ENCODE measurements around the gene VAV2.

VAV2 gene

DNA sequence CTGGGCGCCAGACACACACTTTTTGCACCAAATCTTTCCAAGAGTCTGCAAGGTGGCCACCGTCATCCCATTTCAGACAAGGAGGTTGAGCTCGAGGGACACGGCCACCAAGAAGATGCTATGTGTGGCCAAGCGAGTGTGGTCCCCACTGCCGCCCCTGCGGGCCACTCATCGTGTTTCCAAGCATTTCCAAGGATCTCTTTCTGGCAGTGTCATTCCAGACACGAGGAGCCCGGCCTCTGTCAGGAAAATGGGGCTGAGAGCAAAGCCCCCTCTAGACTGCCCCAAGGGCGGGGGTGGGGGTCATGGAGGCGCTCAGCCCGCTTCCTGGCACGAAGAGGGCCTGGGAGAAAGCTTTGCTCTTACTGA is 10.6 kb downstream of the VAV2 start:
- H3K27ac ChIP-seq, result no peak overlapping the region
- TF ChIP-seq, protein P1, sequence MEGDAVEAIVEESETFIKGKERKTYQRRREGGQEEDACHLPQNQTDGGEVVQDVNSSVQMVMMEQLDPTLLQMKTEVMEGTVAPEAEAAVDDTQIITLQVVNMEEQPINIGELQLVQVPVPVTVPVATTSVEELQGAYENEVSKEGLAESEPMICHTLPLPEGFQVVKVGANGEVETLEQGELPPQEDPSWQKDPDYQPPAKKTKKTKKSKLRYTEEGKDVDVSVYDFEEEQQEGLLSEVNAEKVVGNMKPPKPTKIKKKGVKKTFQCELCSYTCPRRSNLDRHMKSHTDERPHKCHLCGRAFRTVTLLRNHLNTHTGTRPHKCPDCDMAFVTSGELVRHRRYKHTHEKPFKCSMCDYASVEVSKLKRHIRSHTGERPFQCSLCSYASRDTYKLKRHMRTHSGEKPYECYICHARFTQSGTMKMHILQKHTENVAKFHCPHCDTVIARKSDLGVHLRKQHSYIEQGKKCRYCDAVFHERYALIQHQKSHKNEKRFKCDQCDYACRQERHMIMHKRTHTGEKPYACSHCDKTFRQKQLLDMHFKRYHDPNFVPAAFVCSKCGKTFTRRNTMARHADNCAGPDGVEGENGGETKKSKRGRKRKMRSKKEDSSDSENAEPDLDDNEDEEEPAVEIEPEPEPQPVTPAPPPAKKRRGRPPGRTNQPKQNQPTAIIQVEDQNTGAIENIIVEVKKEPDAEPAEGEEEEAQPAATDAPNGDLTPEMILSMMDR (conservative IDR thresholded peaks at IDR 0.05), result no peak
- TF ChIP-seq ZFX (IDR thresholded peaks at IDR 0.05), result no peak

DNA sequence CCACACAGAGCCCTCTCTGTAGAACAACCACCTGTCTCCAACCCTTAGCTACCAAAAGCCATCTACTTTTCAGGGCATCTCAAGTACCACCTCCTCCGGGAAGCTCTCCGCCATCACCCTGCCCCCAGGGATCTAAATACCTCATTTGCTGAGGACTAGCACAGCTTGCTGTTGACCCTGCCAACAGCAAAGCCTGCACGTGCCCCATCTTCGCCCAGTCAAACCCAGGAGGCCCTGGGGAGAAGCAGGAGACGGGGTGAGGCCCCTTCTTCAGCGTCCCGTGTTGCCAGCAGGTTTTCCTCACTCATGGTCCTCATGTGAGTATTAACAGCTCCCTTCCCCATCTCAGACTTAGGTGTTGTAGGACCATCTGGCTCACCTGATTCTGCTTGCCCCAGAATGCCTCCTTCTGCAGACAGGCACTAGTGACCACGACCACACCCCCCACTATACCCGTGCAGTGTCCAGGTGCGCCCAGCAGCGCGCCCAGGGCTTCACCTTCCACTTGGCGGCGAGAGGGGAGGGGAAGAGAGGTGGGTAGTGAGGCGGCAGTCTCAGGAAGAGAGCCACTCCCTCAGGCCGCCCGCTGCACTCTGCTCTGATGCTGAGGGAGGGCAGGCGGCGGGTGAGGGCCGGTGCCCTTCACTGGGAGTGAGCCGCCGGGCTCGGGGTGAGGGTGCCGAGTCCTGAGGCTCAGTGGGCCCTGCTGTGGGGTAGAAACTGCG is 11.1 kb downstream of the VAV2 start:
- TF ChIP-seq, protein P1 (conservative IDR thresholded peaks at IDR 0.05), result no peak
- no peak for TF ChIP-seq ZFX (IDR thresholded peaks at IDR 0.05)
- H3K27ac ChIP-seq, result no peak overlapping the region

DNA sequence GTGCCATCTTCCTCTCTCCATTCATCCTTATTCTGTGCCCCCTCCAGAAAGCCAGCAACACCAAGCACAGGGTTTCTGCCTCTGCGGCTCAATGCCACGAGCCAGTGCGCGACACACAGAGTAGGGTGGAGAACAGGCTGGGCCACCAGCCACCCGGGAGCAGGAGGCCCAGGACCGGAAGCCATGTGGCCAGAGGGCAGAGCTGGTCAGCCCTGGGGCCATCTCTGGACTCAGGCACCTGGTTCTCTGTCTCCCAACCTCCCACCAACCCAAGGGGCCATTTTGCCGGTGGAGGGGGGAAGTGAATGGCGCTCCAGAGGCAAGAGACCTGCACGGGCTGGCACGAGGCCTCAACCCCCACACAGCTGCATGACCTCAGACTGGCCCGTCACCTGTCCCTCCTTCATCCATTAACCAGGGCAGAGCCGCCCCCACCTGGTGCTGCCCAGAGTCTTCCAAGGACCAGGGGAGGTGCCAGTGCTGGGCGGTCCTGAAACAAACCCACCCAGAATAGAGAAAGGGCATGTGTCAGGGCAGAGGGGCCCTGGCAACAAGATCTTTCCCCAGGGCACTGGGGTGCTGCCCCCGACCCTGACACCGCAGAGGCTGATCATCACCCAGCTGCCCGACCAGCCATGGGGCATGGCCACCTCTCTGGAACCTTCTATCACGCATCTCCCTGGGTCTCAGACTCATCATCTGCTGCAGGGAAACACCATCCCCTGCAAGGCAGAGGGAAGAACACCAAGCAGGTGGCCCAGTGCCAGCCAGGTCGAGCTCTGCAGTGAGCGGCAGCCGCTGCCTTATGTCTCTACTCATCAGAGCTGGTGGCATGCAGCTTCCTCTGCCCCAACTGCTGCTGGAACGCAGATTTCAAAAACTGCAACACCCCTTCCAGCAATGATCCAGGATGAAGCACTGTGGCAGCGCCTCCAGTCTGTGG is 11.9 kb downstream of the VAV2 start:
- TF ChIP-seq, protein P1 (conservative IDR thresholded peaks at IDR 0.05), result no peak
- no peak for TF ChIP-seq ZFX (IDR thresholded peaks at IDR 0.05)
- no peak overlapping the region for H3K27ac ChIP-seq

DNA sequence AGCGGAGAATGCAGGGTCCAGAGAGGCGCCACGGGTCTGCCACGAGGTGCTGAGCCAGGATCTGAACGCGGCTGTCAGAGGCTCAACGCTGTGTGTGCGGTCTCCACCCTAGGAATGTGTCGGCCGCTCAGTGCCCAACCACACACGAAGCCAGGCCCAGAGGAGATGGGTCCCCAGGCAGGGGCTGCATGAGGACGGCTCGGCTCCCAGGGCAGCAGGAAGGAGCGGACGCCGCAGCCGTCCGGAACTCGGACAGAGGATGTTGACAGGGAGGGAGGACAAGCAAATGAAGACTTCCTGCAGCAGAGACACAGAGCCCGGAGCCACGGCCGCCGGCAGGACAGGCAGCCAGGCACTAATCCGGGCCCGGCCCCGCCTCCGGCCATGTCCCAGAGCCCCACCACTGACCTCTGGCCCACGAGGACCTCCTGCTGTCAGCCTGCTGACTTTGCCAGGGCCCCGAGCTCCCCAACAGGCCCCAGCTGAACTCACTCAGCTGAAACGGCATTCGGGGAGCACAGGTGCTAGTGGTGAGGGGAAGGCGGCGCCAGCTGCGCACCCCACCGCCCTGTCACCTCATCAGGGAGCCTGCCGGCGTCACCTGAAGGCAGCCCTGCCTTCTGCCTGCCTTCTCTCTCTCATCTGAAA is 12.7 kb downstream of the VAV2 start:
- TF ChIP-seq, protein P1 (conservative IDR thresholded peaks at IDR 0.05), result no peak
- H3K27ac ChIP-seq, result no peak overlapping the region

DNA sequence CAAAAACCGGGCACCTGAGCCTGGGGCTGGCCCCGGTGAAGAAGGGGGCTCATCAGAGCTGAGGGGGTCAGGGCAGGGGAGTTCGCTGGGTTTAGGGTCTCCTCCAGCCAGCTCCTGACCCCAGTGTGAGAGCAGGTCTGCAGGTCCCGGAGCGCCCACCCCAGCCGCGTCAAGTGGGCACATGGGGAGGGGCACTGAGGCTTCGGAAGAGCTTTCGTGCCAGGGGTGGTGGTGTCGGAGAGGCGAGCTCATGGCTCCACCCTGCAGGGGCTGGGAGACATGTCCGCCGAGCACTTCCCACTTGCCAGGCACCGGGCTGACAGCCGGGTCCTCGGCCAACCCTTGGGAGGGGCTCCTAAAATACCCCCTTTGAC is 13.2 kb downstream of the VAV2 start:
- no peak overlapping the region for H3K27ac ChIP-seq
- TF ChIP-seq, protein P1 (conservative IDR thresholded peaks at IDR 0.05), result no peak
- no peak for TF ChIP-seq ZFX (IDR thresholded peaks at IDR 0.05)

DNA sequence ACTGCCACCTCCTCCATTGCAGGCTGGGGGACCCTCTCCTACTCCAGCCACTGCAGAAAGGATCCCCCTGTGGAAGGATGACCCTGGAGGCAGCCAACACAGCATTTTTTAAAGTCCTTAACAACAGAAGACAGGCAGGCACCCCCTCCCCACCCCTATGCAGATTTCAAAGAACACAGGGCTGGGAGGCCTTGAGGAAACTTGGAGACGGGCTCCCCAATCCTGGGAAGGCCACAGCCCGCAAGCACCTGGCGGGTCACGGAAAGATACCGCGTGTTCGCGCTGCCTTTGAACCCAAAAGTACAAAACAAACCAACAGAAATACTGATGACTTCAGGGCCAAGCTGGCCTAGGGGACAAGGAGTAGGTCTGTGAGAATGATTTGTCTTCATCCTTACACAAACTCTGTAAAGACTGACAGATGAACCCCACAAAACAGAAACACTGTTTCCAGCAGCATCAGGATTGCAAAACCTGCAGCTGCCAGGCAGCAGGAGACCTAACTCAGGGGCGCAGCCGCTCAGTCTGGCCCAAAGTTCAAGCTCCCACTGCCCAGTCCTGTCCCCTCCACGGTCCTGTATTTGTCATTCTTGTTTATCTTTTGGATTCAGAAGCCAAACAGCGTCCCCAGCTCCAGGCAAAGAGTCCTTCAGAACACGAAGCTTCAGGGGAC is 13.8 kb downstream of the VAV2 start:
- H3K27ac ChIP-seq, result no peak overlapping the region
- TF ChIP-seq, protein P1 (conservative IDR thresholded peaks at IDR 0.05), result no peak
- no peak for TF ChIP-seq ZFX (IDR thresholded peaks at IDR 0.05)

Measured in C4-2B (cell line).